Mesendoderm (in vitro differentiated cells): Measurements from ENCODE around the gene RAPGEF6.

Source experiments
- DNase-seq: peaks from one replicate; pipeline ENCODE4 v3.0.0; 2013
- H2AK5ac ChIP-seq: 2 replicates; pipeline ENCODE4 v1.6.1; 2013; ENCODE audit warnings: low read length, inconsistent platforms
- H2BK120ac ChIP-seq: 2 replicates; pipeline ENCODE4 v1.6.1; 2013; ENCODE audit warnings: low read depth, mild to moderate bottlenecking, low read length, moderate library complexity, mixed read lengths
- H2BK15ac ChIP-seq: replicated peaks from 2 replicates; pipeline ENCODE4 v1.6.1; 2013; ENCODE audit warnings: low read depth, mild to moderate bottlenecking, moderate library complexity
- H2BK5ac ChIP-seq: 2 replicates; pipeline ENCODE4 v1.6.1; 2013; ENCODE audit warnings: low read length, inconsistent platforms
- H3K18ac ChIP-seq: 2 replicates; pipeline ENCODE4 v1.6.1; 2013; ENCODE audit warnings: mild to moderate bottlenecking, low read length, mixed read lengths
- H3K23ac ChIP-seq: one replicate; pipeline ENCODE4 v1.6.1; 2013; ENCODE audit warnings: low read length
- H3K27ac ChIP-seq: 2 replicates; pipeline ENCODE4 v1.5.1; 2013; ENCODE audit warnings: low read depth, mild to moderate bottlenecking, inconsistent platforms, low read length, moderate library complexity
- H3K27me3 ChIP-seq: 2 replicates; pipeline ENCODE4 v1.6.1; 2013; ENCODE audit warnings: low read length, control low read depth, mild to moderate bottlenecking, inconsistent platforms; ENCODE audit not compliant: insufficient read depth, poor library complexity
- H3K36me3 ChIP-seq: 2 replicates; pipeline ENCODE4 v1.6.1; 2013; ENCODE audit warnings: low read length, inconsistent platforms; ENCODE audit not compliant: control insufficient read depth, insufficient read depth
- H3K4ac ChIP-seq: one replicate; pipeline ENCODE4 v1.6.1; 2013; ENCODE audit warnings: low read depth, mild to moderate bottlenecking, low read length, moderate library complexity
- H3K4me1 ChIP-seq: 2 replicates; pipeline ENCODE4 v1.6.1; 2013; ENCODE audit warnings: low read depth, low read length, inconsistent platforms; ENCODE audit not compliant: control insufficient read depth
- H3K4me2 ChIP-seq: 2 replicates; pipeline ENCODE4 v1.6.1; 2013; ENCODE audit warnings: low read length
- H3K4me3 ChIP-seq: 2 replicates; pipeline ENCODE4 v1.5.1; 2013; ENCODE audit warnings: mild to moderate bottlenecking, low read length
- H3K56ac ChIP-seq: one replicate; pipeline ENCODE4 v1.6.1; 2013; ENCODE audit warnings: low read length
- H3K79me1 ChIP-seq: 2 replicates; pipeline ENCODE4 v1.6.1; 2013; ENCODE audit warnings: low read length, inconsistent platforms
- H3K79me2 ChIP-seq: 2 replicates; pipeline ENCODE4 v1.6.1; 2013; ENCODE audit warnings: mild to moderate bottlenecking, low read length; ENCODE audit not compliant: control insufficient read depth, insufficient read depth
- H3K9ac ChIP-seq: 2 replicates; pipeline ENCODE4 v1.6.1; 2013; ENCODE audit warnings: low read length, inconsistent platforms
- H4K5ac ChIP-seq: one replicate; pipeline ENCODE4 v1.6.1; 2013; ENCODE audit warnings: low read length
- H4K8ac ChIP-seq: one replicate; pipeline ENCODE4 v1.6.1; 2013; ENCODE audit warnings: low read depth, mild to moderate bottlenecking, control low read depth, low read length, moderate library complexity
- WGBS: extraction: QIAGEN DNeasy Blood & Tissue Kit; methylation state at CpG from one replicate; pipeline ENCODE4 v1.1.7; 2013; ENCODE audit warnings: low lambda C conversion rate, missing lambda C conversion rate; ENCODE audit not compliant: insufficient coverage; ENCODE audit errors: extremely low coverage; 5-methylcytosine and 5-hydroxymethylcytosine counted together

RAPGEF6 gene

DNA sequence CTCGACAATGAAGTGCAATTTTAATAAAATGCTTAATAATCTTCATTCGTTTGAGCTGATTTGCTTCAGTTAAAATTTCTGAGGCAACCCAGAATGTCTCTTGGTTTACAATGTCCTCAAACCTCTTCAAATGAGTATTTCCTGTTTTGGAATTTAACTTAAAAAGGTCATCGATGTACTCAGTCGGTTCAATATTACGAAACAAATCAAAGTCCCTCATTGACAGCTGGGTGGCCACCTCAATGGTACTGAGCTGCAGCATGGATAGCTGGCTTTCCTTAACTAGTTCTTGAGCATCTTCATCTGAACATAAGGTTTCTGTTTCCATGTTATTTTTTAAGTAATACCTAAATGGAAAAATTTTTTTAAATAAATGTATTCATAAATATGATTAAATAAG, 173.3 kb downstream of the RAPGEF6 start:
- Histone ChIP-seq H4K5ac (no peak overlapping the region), H4K8ac (no peak overlapping the region), H3K18ac (no peak overlapping the region), H3K4ac (no peak overlapping the region), H3K79me1 (no peaks in the 10 kb centered on the region), H3K56ac (no peak overlapping the region), H2BK15ac (no peak overlapping the region), H3K4me2 (no peak overlapping the region), H3K36me3 (no peaks in the 10 kb centered on the region), H3K79me2 (no peaks in the 10 kb centered on the region), H3K4me1 (no peaks in the 10 kb centered on the region), H3K27ac (no peak overlapping the region), H2AK5ac (no peak overlapping the region), H3K27me3 (no peaks in the 10 kb centered on the region), H3K9ac (no peak overlapping the region), H2BK5ac (no peak overlapping the region), H3K4me3 (no peak overlapping the region), H2BK120ac (no peak overlapping the region), H3K23ac (no peak overlapping the region)
- no CpG with 5 or more reads among the region's 5 CpGs for WGBS
- DNase-seq, result no peak

DNA sequence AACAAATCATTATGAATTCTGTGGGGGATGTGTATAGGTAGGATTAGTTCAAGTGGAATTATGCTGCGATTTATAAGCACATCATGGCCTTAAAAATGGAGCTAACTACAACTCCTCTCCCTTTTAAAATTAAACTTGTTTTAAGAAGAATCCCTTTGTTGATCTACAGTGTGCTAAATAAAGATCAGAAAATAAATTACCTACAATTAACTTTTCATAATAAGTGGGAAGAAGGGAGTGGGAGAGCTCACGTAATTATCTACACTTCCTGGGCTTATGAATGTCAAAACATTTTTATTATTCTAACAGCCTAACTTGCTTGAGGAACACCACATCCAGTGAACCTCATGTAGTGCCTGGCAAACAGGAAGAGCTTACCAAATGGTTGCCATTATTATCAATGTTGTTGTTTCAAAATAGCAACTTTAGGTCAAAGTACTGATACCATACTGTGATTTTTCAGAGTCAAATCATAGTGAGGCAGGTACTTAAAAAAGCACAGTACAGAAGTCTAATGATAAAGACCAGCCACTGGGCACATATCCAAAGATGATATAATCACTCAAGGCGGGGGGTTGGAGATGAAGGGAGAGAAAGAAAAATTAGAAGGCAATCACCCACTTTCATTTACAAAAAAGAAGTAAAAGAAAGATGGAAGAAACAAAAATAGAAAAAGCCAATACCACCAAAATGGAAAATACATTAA, 174.0 kb downstream of the RAPGEF6 start:
- H4K8ac ChIP-seq, result no peak overlapping the region
- DNase-seq, result no peak

DNA sequence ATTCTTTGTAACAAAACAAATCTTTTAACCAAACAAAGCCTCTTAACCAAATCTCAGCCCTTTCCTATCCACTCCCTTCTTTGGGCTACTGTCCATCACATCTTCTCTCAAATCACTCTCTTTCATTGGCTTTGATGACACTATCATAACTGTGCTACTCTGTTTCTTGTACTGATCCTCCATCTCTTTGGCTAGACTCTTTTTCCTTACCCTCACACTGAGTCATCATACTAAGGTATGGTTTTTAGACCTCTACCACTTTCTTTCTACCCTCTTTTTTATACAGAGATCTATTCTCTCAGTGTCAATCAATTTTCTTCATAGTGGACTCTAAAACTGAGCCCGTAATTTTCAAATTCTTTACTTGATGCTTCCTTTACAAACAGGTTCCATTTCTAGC, 174.9 kb downstream of the RAPGEF6 start:
- Histone ChIP-seq H3K23ac (no peak overlapping the region), H3K36me3 (no peaks in the 10 kb centered on the region), H2AK5ac (no peak overlapping the region), H4K5ac (no peak overlapping the region), H3K56ac (no peak overlapping the region), H3K27me3 (no peaks in the 10 kb centered on the region), H3K4me1 (no peaks in the 10 kb centered on the region), H3K18ac (no peak overlapping the region), H2BK120ac (no peak overlapping the region), H4K8ac (no peak overlapping the region), H3K27ac (no peak overlapping the region), H3K4me3 (no peak overlapping the region), H2BK5ac (no peak overlapping the region), H2BK15ac (no peak overlapping the region), H3K9ac (no peak overlapping the region), H3K79me1 (no peaks in the 10 kb centered on the region), H3K4ac (no peak overlapping the region), H3K4me2 (no peak overlapping the region), H3K79me2 (no peaks in the 10 kb centered on the region)
- DNase-seq, result no peak
- no CpG with 5 or more reads among the region's 1 CpG for WGBS

More for the DNA sequence above, 174.0 kb downstream of the RAPGEF6 start:
- H2AK5ac ChIP-seq, result no peak overlapping the region
- no CpG with 5 or more reads among the region's 3 CpGs for WGBS
- H2BK15ac ChIP-seq, result no peak overlapping the region
- no peak overlapping the region for H3K4me2 ChIP-seq
- H3K4me1 ChIP-seq, result no peaks in the 10 kb centered on the region
- no peak overlapping the region for H2BK120ac ChIP-seq
- H3K79me1 ChIP-seq, result no peaks in the 10 kb centered on the region
- no peak overlapping the region for H2BK5ac ChIP-seq
- H3K9ac ChIP-seq, result no peak overlapping the region
- H3K27me3 ChIP-seq, result no peaks in the 10 kb centered on the region
- H3K27ac ChIP-seq, result no peak overlapping the region
- no peak overlapping the region for H3K18ac ChIP-seq
- H3K4me3 ChIP-seq, result no peak overlapping the region
- no peak overlapping the region for H3K23ac ChIP-seq
- no peaks in the 10 kb centered on the region for H3K36me3 ChIP-seq
- H4K5ac ChIP-seq, result no peak overlapping the region
- H3K56ac ChIP-seq, result no peak overlapping the region
- no peaks in the 10 kb centered on the region for H3K79me2 ChIP-seq
- no peak overlapping the region for H3K4ac ChIP-seq

DNA sequence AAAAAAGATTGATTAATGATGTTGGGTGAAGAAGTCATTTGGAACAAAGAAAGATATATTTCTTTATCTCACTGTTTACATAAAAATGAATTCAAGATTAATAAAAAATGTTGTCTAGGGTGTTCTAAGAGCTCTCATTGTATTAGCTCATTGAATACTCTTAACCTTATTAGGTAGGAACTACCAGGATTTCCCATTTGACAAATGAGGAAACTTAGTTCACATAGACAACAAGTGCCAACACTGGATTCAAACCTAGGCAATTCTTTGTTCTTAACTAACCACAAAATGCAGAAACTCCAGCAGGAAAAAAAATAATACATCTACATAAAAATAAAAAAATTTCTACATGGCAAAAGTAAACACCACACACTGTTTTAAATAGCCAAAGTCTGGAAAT, 175.8 kb downstream of the RAPGEF6 start:
- H3K18ac ChIP-seq, result no peak overlapping the region
- H3K4ac ChIP-seq, result no peak overlapping the region
- H3K9ac ChIP-seq, result no peak overlapping the region
- H3K4me3 ChIP-seq, result no peak overlapping the region
- H3K27ac ChIP-seq, result no peak overlapping the region
- no peak overlapping the region for H4K8ac ChIP-seq
- no peak overlapping the region for H2BK15ac ChIP-seq
- no peak overlapping the region for H2AK5ac ChIP-seq
- no peak overlapping the region for H3K56ac ChIP-seq
- no peaks in the 10 kb centered on the region for H3K36me3 ChIP-seq
- H3K4me1 ChIP-seq, result no peaks in the 10 kb centered on the region
- no peak overlapping the region for H4K5ac ChIP-seq
- H3K23ac ChIP-seq, result no peak overlapping the region
- H3K4me2 ChIP-seq, result no peak overlapping the region
- H3K79me1 ChIP-seq, result no peaks in the 10 kb centered on the region
- no peak for DNase-seq
- H3K27me3 ChIP-seq, result no peaks in the 10 kb centered on the region
- no peaks in the 10 kb centered on the region for H3K79me2 ChIP-seq
- H2BK5ac ChIP-seq, result no peak overlapping the region
- H2BK120ac ChIP-seq, result no peak overlapping the region

DNA sequence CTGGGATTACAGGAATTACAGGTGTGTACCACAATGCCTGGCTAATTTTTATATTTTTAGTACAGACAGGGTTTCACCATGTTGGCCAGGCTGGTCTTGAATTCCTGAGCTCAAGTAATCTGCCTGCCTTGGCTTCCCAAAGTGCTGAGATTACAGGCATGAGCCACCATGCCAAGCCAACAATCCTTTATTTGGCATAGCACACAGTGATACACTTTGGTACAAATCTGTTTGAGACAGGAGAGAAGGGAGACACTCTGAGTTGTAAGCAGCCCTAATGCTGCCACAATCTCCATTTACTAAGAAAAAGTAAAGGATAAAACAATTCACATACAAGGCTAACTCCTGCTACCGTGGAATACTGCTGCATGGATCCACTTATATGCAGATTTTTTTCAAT, 177.8 kb downstream of the RAPGEF6 start:
- no peak overlapping the region for H3K56ac ChIP-seq
- no peak overlapping the region for H2BK5ac ChIP-seq
- no peak overlapping the region for H3K9ac ChIP-seq
- H2BK120ac ChIP-seq, result no peak overlapping the region
- H2BK15ac ChIP-seq, result no peak overlapping the region
- H3K18ac ChIP-seq, result no peak overlapping the region
- DNase-seq, result no peak
- H3K23ac ChIP-seq, result no peak overlapping the region
- no peak overlapping the region for H4K5ac ChIP-seq
- H3K79me2 ChIP-seq, result no peaks in the 10 kb centered on the region
- no peak overlapping the region for H3K4me3 ChIP-seq
- no peaks in the 10 kb centered on the region for H3K4me1 ChIP-seq
- H3K4ac ChIP-seq, result no peak overlapping the region
- H3K27ac ChIP-seq, result no peak overlapping the region
- no peaks in the 10 kb centered on the region for H3K36me3 ChIP-seq
- H4K8ac ChIP-seq, result no peak overlapping the region
- no CpG with 5 or more reads among the region's 1 CpG for WGBS
- H3K4me2 ChIP-seq, result no peak overlapping the region
- H3K79me1 ChIP-seq, result no peaks in the 10 kb centered on the region
- no peak overlapping the region for H2AK5ac ChIP-seq
- H3K27me3 ChIP-seq, result no peaks in the 10 kb centered on the region

DNA sequence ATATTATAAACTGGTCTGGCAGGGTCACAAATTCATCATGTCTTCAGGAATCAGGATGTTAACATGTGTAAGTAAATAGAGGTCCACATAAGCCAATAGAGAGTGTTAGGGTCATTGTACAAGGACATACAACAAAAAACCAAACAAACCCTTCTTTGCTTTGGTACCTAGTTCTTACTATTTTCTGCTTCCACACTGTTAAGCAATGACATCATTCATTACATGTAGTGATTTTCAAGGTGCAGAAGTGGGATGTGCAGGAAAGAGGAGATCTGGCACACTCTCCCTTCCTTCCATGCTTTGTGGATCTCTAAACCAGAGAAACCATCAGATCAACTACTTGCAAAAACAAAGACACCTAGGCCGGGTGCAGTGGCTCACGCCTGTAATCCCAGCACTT, 184.1 kb downstream of the RAPGEF6 start:
- H3K27me3 ChIP-seq, result no peaks in the 10 kb centered on the region
- H3K79me2 ChIP-seq, result no peaks in the 10 kb centered on the region
- no peaks in the 10 kb centered on the region for H3K79me1 ChIP-seq
- H3K36me3 ChIP-seq, result no peaks in the 10 kb centered on the region
- H4K5ac ChIP-seq, result no peak overlapping the region
- no peak overlapping the region for H3K18ac ChIP-seq
- no peak overlapping the region for H3K9ac ChIP-seq
- H3K4ac ChIP-seq, result no peak overlapping the region
- H2BK15ac ChIP-seq, result no peak overlapping the region
- no peak overlapping the region for H3K4me3 ChIP-seq
- no peak overlapping the region for H2BK5ac ChIP-seq
- no peaks in the 10 kb centered on the region for H3K4me1 ChIP-seq
- no peak overlapping the region for H3K56ac ChIP-seq
- WGBS, result no CpG with 5 or more reads among the region's 2 CpGs
- DNase-seq, result no peak
- H3K27ac ChIP-seq, result no peak overlapping the region
- H2BK120ac ChIP-seq, result no peak overlapping the region
- H3K23ac ChIP-seq, result no peak overlapping the region
- H4K8ac ChIP-seq, result no peak overlapping the region
- H3K4me2 ChIP-seq, result no peak overlapping the region
- H2AK5ac ChIP-seq, result no peak overlapping the region
